Fibroblast of lung (primary cell): ENCODE measurements around the gene CDYL. TPM values are rescaled to one million over a fixed set of nuclear protein-coding genes. Genes with fewer than 3 reads are reported as not detected.

ENCODE experiments used
- DNase-seq, 2 donors: peaks; one replicate each; pipeline versions ENCODE4 v3.0.0 to v3.0.0-alpha.2; 2010; ENCODE audit warnings: low read depth in 2 of 2
- H2AFZ ChIP-seq: 2 replicates; pipeline ENCODE4 v1.5.1; 2012; ENCODE audit warnings: low read length, control low read depth, inconsistent platforms
- H3K27ac ChIP-seq: 2 replicates; pipeline ENCODE4 v1.5.1; 2011; ENCODE audit warnings: low read length, control low read depth; ENCODE audit not compliant: insufficient read depth
- H3K27me3 ChIP-seq: 2 replicates; pipeline ENCODE4 v1.5.1; 2011; ENCODE audit warnings: mild to moderate bottlenecking, low read length; ENCODE audit not compliant: control insufficient read depth, insufficient read depth
- H3K36me3 ChIP-seq: 2 replicates; pipeline ENCODE4 v1.5.1; 2011; ENCODE audit warnings: low read length; ENCODE audit not compliant: control insufficient read depth, insufficient read depth
- H3K4me1 ChIP-seq: 2 replicates; pipeline ENCODE4 v1.5.1; 2011; ENCODE audit warnings: low read length; ENCODE audit not compliant: control insufficient read depth, insufficient read depth; ENCODE audit errors: extremely low read depth
- H3K4me2 ChIP-seq: 2 replicates; pipeline ENCODE4 v1.5.1; 2011; ENCODE audit warnings: low read length, control low read depth; ENCODE audit not compliant: insufficient read depth; ENCODE audit errors: extremely low read depth
- H3K4me3 ChIP-seq, 4 experiments: fragments of 200-600 bp in 1 of 4; sonication (generic) in 1 of 4; replicated peaks in 1 of 4; 2 replicates each; pipeline ENCODE4 v1.5.1; 2011 to 2016; ENCODE audit warnings: low read length in 4 of 4, low read depth in 3 of 4, mild to moderate bottlenecking in 3 of 4, control low read depth in 2 of 4, inconsistent platforms in 1 of 4, mixed read lengths in 1 of 4; ENCODE audit not compliant: insufficient read depth in 1 of 4; ENCODE audit errors: control extremely low read depth in 1 of 4
- H3K79me2 ChIP-seq: 2 replicates; pipeline ENCODE4 v1.5.1; 2012; ENCODE audit warnings: mild to moderate bottlenecking, low read length, inconsistent platforms; ENCODE audit not compliant: control insufficient read depth, insufficient read depth
- H3K9ac ChIP-seq: 2 replicates; pipeline ENCODE4 v1.5.1; 2011; ENCODE audit warnings: mild to moderate bottlenecking, low read length, control low read depth; ENCODE audit not compliant: insufficient read depth
- H3K9me3 ChIP-seq: 2 replicates; pipeline ENCODE4 v1.5.1; 2012; ENCODE audit warnings: low read depth, low read length; ENCODE audit not compliant: control insufficient read depth, insufficient read depth
- H4K20me1 ChIP-seq: 2 replicates; pipeline ENCODE4 v1.5.1; 2011; ENCODE audit warnings: low read length; ENCODE audit not compliant: control insufficient read depth, insufficient read depth; ENCODE audit errors: extremely low read depth
- CTCF ChIP-seq, 2 donors: IDR thresholded peaks in 1 of 2; conservative IDR thresholded peaks in 1 of 2; 1 replicate in 1 of 2; 2 replicates in 1 of 2; pipeline ENCODE4 v1.5.1; 2011 to 2012; ENCODE audit warnings: low read length in 2 of 2, control low read depth in 1 of 2, inconsistent platforms in 1 of 2, low read depth in 1 of 2, mild to moderate bottlenecking in 1 of 2
- EZH2 ChIP-seq: IDR thresholded peaks from 2 replicates; pipeline ENCODE4 v1.5.1; 2012; ENCODE audit warnings: low read length, control low read depth, mild to moderate bottlenecking; ENCODE audit errors: missing control alignments
- polyA plus RNA-seq, 2 donors: library from polyadenylated mRNA; depleted of rRNA in 1 of 2; stranded (reverse) in 1 of 2; unstranded in 1 of 2; fragments of >200 nt; gene quantifications; 2 replicates each; pipeline ENCODE4 v1.2.1, GENCODE V29; 2011 to 2012; ENCODE audit warnings: missing spikeins in 1 of 2
- total RNA-seq: library from RNA; depleted of rRNA; stranded (reverse); fragments of >200 nt; gene quantifications from 2 replicates; pipeline ENCODE4 v1.2.1, GENCODE V29; 2014

The CDYL gene
- total and polyA plus RNA-seq, 2 donors (not counting 1 experiment from before 2014, with no cell fraction given), result 20.6 to 24.9 TPM

GRCh38 chr6:4924661-4925271, 148.6 kb downstream of the CDYL start:
- Histone ChIP-seq H3K9me3 (no peaks in the 10 kb centered on the region), H3K36me3 (no peaks in the 10 kb centered on the region), H3K4me3 (no peak overlapping the region), H2AFZ (no peak overlapping the region), H3K27me3 (no peaks in the 10 kb centered on the region), H3K4me1 (no peaks in the 10 kb centered on the region), H3K9ac (no peak overlapping the region), H3K27ac (no peak overlapping the region), H4K20me1 (no peaks in the 10 kb centered on the region), H3K4me2 (no peak overlapping the region), H3K79me2 (no peaks in the 10 kb centered on the region)
- TF ChIP-seq CTCF (conservative IDR thresholded peaks at IDR 0.05 in 1 of 2, IDR thresholded peaks at IDR 0.05 in 1 of 2; ENCODE audit: low read depth in 1 of 2, low read length in 2 of 2) (no peak), EZH2 (no peak)
- DNase-seq, result no peak

GRCh38 chr6:4925580-4925979, 149.4 kb downstream of the CDYL start:
- TF ChIP-seq EZH2, result no peak
- TF ChIP-seq CTCF (conservative IDR thresholded peaks at IDR 0.05 in 1 of 2, IDR thresholded peaks at IDR 0.05 in 1 of 2; ENCODE audit: low read depth in 1 of 2, low read length in 2 of 2), result no peak
- H3K27me3 ChIP-seq, result no peaks in the 10 kb centered on the region
- no peak overlapping the region for H2AFZ ChIP-seq
- H3K79me2 ChIP-seq, result peaks cover 5% of the 10 kb centered on the region
- H3K4me3 ChIP-seq, result no peak overlapping the region
- no peaks in the 10 kb centered on the region for H3K36me3 ChIP-seq
- H4K20me1 ChIP-seq, result no peaks in the 10 kb centered on the region
- no peaks in the 10 kb centered on the region for H3K4me1 ChIP-seq
- H3K27ac ChIP-seq, result no peak overlapping the region
- H3K9me3 ChIP-seq, result no peaks in the 10 kb centered on the region
- DNase-seq, result no peak
- H3K9ac ChIP-seq, result no peak overlapping the region
- no peak overlapping the region for H3K4me2 ChIP-seq

- Histone ChIP-seq H3K9ac (no peak overlapping the region), H3K27me3 (no peaks in the 10 kb centered on the region), H3K27ac (no peak overlapping the region), H3K4me1 (no peaks in the 10 kb centered on the region), H4K20me1 (no peaks in the 10 kb centered on the region), H3K4me2 (no peak overlapping the region), H3K79me2 (peaks cover 8% of the 10 kb centered on the region), H2AFZ (no peak overlapping the region), H3K4me3 (no peak overlapping the region), H3K36me3 (no peaks in the 10 kb centered on the region), H3K9me3 (no peaks in the 10 kb centered on the region)
- TF ChIP-seq CTCF (conservative IDR thresholded peaks at IDR 0.05 in 1 of 2, IDR thresholded peaks at IDR 0.05 in 1 of 2; ENCODE audit: low read depth in 1 of 2, low read length in 2 of 2), result no peak
- no peak for TF ChIP-seq EZH2
- peak; percentile 28 to 78 for DNase-seq
These were observed 152.2 kb downstream of the CDYL start for GRCh38 chr6:4928426-4928825.
